G401.6 (cell line): ENCODE data around the gene TMEM9.

Source experiments
- FAIRE-seq: peaks from 2 replicates; lab custom pipeline; 2012; peaks lifted over from hg19 to GRCh38; lab: Jason Lieb, UNC

Gene TMEM9

GRCh38 chr1:201100169-201100930, 53.9 kb downstream of the TMEM9 start:
- no peak for FAIRE-seq

- no peak for FAIRE-seq
Observed at GRCh38 chr1:201098992-201099677, 55.1 kb downstream of the TMEM9 start.

- no peak for FAIRE-seq
Observed at GRCh38 chr1:201096977-201097856, 57.1 kb downstream of the TMEM9 start.

- no peak for FAIRE-seq
Observed at GRCh38 chr1:201096041-201096461, 58.2 kb downstream of the TMEM9 start.

GRCh38 chr1:201095581-201095980, 58.7 kb downstream of the TMEM9 start:
- FAIRE-seq, result no peak

GRCh38 chr1:201094832-201095231, 59.4 kb downstream of the TMEM9 start:
- FAIRE-seq, result no peak

GRCh38 chr1:201093962-201094361, 60.3 kb downstream of the TMEM9 start:
- FAIRE-seq, result no peak

- no peak for FAIRE-seq
Observed at GRCh38 chr1:201093561-201093960, 60.7 kb downstream of the TMEM9 start.

GRCh38 chr1:201092738-201093137, 61.5 kb downstream of the TMEM9 start:
- FAIRE-seq, result no peak

- FAIRE-seq, result no peak
Observed at GRCh38 chr1:201091256-201091655, 63.0 kb downstream of the TMEM9 start.

GRCh38 chr1:201090541-201090940, 63.7 kb downstream of the TMEM9 start:
- no peak for FAIRE-seq

GRCh38 chr1:201089596-201089995, 64.7 kb downstream of the TMEM9 start:
- no peak for FAIRE-seq

- no peak for FAIRE-seq
Observed at GRCh38 chr1:201088901-201089525, 65.3 kb downstream of the TMEM9 start.

- FAIRE-seq, result no peak
Observed at GRCh38 chr1:201088395-201088794, 65.9 kb downstream of the TMEM9 start.

- no peak for FAIRE-seq
Observed at GRCh38 chr1:201085902-201086735, 68.2 kb downstream of the TMEM9 start.
